Measurements from ENCODE around the gene LUZP2.

DNA sequence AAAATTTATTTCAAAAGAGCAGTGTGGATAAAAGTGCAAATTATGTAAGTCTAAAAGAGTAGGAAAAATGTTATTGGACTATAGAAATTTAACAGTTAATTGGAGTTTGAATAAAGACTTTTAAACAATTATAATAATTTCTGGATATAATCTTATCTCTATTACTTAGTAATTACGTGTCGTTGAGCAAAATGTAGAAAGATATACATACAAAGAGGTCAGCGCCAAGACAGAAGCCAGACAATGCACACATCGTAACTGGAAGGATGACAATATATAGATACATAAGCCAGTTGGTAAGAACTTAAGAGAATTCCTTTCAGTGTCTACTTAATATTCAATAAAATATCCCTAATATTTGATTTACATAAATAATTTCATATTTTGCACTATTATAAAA is 157.0 kb downstream of the LUZP2 start:
- TF ChIP-seq, protein P1, sequence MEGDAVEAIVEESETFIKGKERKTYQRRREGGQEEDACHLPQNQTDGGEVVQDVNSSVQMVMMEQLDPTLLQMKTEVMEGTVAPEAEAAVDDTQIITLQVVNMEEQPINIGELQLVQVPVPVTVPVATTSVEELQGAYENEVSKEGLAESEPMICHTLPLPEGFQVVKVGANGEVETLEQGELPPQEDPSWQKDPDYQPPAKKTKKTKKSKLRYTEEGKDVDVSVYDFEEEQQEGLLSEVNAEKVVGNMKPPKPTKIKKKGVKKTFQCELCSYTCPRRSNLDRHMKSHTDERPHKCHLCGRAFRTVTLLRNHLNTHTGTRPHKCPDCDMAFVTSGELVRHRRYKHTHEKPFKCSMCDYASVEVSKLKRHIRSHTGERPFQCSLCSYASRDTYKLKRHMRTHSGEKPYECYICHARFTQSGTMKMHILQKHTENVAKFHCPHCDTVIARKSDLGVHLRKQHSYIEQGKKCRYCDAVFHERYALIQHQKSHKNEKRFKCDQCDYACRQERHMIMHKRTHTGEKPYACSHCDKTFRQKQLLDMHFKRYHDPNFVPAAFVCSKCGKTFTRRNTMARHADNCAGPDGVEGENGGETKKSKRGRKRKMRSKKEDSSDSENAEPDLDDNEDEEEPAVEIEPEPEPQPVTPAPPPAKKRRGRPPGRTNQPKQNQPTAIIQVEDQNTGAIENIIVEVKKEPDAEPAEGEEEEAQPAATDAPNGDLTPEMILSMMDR (IDR thresholded peaks at IDR 0.05; ENCODE audit: insufficient read depth, low read length, poor library complexity, severe bottlenecking) = no peak
- no peak for TF ChIP-seq EZH2phosphoT487 (conservative IDR thresholded peaks at IDR 0.05; ENCODE audit: low read length)
